HuH-7 (cell line): ENCODE data around the gene KLHL13.
"Not testable (repeated sequence)": the region's sequence is repeated elsewhere in the genome, so short reads cannot be mapped to it uniquely, and the experiment has no call there.

Experiments used
- DNase-seq: peaks from one replicate; pipeline ENCODE4 v3.0.0; 2011; ENCODE audit warnings: low spot score

Gene KLHL13

GRCh38 chrX:118116713-118117550 is at the start of gene KLHL13:
Gene KLHL13 (minus strand): TSS chrX:118116810. CDS start chrX:118028473, 88,337 bp downstream.
- DNase-seq: peak; percentile 64

- no peak for DNase-seq
Measured at GRCh38 chrX:118164138-118164537, 47.5 kb upstream of the KLHL13 start.

- no peak for DNase-seq
Measured at GRCh38 chrX:118156953-118157608, 40.5 kb upstream of the KLHL13 start.

DNA sequence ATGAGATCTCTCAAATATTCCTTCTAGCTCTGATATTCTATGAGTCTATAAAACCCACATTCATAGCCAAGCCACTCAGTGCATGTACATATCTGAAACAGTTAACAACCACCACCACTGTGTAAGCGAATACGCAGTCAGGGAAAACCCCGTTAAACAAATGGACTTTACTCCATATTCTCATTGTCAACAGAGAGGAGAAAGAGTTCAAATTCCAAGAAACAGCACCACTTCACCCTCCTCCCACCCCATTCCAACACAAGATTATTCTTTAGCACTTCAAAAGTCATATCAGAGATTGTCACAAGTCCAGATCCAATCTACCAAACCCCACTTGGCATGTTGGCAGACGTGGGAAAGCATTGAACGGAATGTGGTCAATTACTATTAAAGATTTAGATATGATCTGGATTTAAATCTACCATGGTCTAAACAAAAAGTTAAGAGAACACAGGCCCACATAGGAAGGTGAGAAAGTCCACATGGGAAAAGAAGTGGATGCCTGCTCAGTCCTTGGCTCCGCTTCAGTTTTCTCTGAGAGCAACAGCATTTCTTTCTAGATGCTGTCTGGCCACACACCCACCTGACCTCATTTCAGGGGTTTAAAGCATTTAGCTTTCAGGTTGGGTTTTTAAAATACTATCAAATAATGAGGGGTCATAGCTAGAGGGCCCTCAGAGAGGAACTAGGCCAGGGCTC is 39.8 kb upstream of the KLHL13 start:
- peak; percentile 37 for DNase-seq

DNA sequence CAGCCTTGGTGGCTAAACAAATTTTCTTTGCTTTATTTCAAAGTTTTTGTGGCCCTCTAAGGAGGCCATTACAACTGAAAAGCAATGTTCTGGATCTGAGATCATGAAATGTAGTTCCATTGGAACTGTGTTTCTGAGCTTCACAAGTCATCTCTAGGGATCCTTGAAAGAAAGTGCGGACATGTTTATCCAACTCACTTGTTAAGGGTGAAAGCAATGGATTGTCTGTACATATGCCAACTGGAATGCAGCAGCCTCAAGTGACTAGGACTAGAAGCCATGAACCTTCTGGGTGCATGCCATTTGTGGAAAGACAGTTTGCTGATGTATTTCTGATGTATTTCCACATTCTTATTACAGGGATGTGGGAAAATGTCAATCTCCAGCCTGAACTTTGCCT is 36.7 kb upstream of the KLHL13 start:
- no peak for DNase-seq

DNA sequence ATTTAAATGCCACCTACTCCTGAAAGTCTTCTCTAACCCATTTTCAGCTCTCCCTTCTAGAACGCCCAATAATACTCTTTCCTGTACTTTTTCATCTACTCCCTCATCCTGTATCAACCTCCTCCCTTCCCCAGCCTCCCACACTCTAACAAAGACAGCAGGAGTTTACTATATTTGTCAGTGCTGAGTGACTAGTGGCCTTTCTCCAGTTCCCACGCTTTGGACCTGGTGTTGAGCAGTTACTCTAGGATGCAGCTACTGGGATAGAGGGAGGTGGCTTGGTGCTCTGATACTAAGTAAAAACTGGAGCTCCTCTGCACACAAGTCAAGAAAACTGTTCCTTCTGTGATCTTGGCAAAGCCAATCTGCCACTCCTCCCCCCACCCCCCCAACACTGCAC is 36.1 kb upstream of the KLHL13 start:
- DNase-seq: no peak

- no peak for DNase-seq
Measured at GRCh38 chrX:118148737-118149136, 32.1 kb upstream of the KLHL13 start.

GRCh38 chrX:118147771-118148170 is 31.2 kb upstream of the KLHL13 start:
- not testable (repeated sequence) for DNase-seq

- DNase-seq: no peak
Measured at GRCh38 chrX:118143578-118143977, 27.0 kb upstream of the KLHL13 start.

- no peak for DNase-seq
Measured at GRCh38 chrX:118131336-118131735, 14.7 kb upstream of the KLHL13 start.

DNA sequence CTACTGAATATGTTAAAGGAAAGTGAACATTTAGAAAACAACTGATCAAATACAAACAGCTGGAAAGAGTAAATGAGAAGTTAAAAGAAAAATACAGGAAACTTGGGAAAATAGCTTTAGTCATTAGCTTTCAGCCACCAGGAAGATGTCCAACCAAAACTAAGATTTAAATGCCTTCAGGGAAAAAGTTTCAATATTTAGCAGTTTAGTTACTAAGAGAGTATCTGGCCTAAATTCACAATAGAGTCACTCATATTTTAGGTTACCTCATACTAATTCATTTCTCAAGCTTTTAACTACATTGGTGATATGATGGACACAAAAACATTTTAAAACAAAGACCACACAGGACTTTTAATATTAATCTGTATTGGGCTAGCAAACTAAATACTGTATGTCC is 13.1 kb upstream of the KLHL13 start:
- no peak for DNase-seq

GRCh38 chrX:118128724-118129123 is 12.1 kb upstream of the KLHL13 start:
- no peak for DNase-seq

DNA sequence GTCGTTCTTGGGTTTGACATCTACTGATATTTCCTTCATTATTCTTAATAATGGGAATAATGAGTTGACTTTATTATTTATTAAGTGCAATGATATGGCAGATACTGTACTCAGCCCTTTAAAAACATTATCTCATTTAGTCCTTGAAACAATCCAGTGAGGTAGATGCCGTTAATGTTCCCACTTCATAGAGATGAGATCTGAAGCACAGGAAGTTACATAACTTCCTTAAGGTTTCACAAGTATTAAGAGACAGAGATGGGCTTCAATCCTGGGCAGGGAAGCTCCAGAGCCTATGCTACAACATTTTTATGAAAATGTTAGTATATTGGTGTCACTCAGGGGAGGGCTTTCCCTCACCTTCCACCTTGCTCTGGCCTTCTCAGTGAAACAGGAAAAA is 9.7 kb upstream of the KLHL13 start:
- no peak for DNase-seq

DNA sequence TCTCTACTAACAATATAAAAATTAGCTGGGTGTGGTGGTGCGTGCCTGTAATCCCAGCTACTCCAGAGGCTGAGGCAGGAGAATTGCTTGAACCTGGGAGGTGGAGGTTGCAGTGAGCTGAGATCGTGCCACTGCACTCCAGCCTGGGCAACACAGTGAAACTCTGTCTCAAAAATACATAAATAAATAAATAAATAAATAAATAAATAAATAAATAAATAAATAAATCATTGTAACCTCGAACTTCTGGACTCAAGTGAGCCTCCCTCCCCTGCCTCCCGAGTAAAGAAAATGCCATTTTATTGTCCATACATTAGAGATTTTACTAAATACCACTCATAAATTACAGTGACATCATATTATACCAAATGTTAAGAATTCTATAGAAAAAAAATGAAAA is 7.6 kb upstream of the KLHL13 start:
- not testable (repeated sequence) for DNase-seq

- no peak for DNase-seq
Measured at GRCh38 chrX:118117741-118118140, 1.1 kb upstream of the KLHL13 start.

- no peak for DNase-seq
Measured at GRCh38 chrX:118115953-118116712, 477 bp downstream of the KLHL13 start.

- no peak for DNase-seq
Measured at GRCh38 chrX:118114971-118115370, 1.6 kb downstream of the KLHL13 start.

DNA sequence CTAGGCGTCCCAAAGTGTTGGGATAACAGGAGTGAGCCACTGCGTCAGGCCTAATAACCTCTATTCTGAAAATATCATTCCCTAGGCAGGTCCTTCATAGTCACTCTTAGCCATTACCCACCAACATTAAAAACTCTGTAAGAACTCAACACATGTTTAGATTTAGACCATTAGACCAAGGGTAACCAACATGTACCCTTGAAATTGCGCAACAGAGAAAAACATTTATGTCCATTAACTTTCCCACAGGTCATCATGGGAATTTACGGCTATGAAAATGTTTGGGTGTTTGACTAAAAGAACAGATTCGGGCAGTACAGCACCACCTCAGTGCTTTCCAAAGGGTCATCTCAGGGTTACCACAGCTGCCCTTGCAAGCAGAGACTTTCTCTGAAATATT is 7.5 kb downstream of the KLHL13 start:
- DNase-seq: no peak

DNA sequence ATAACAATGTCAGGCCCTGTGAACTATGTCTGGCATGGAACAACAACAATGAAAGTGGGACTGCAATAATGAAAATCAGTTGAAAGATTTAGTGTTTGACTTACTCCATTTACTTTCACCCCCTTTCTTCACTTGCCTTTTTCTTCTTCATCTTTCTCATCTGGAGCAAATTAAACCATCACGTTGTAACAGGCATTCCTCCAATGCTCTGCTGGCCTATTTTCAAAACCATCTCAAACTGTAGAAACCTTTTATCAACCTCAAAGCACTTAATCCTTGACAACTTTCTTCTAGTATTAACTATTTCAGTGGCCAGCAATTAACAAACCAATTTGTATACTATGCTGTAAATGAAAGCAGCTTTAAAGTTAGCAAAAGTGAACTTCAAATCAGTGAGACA is 8.3 kb downstream of the KLHL13 start:
- no peak for DNase-seq

DNA sequence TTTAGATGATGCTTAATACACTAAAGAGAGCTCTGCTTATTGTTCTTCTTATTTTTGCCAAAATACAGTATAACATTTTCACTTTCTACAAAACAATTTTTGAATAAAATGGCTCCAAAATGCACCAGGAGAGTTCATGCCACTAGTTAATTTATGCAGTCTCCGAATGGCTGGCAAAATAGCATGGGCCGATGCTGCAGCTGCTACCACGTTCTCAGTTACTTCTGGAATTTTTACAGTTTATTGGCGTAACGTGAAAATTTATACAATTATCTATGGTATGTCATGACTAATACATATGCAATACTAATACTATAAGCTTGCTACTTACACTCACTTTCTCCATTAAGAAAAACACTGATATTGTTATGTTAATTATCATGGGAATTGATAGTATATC is 16.5 kb downstream of the KLHL13 start:
- no peak for DNase-seq

DNA sequence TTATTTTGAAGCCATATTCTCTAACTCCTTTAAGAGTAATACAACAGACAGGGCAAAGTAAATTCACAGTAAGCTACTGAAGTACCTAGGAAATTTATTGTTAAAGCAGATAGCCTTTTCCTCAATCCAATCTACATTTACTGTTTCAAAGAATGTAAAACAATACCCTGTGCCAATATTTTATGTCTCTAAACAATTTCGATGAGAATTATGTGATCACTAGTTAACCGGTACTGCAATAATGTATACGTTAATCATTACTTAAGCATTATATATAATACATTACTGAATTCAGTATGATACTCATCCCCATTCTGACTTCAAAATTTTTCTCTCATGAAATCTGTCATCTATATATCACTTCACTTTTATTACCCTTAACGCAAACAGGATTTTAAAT is 28.5 kb downstream of the KLHL13 start:
- DNase-seq: no peak

DNA sequence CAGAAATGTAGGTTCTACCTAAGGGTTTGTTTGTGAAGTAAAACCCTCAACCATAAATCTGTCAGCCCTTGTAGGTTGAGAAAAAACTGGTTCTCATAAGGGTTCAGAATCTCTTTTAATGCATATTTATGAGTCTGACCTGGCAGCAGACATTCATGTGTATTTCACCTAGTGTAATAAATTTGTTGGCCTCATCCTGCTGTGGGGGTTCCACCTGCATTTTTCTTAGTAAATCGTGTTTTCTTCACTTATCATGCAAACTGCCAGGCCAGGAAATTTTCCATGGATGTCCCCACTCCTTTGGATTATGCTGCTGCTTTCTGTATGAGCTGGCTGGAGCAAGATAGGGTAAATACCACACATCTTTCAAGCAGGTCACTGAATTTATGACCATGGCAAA is 42.4 kb downstream of the KLHL13 start:
- DNase-seq: no peak
